GM18526 (cell line): ENCODE results near the gene ECPAS.

Experiments
- POLR2A ChIP-seq: IDR thresholded peaks from 3 replicates; pipeline ENCODE4 v1.6.1; 2011; ENCODE audit not compliant: insufficient read length; ENCODE audit errors: extremely low read depth

ECPAS gene

GRCh38 chr9:111481885-111482636 is 2.1 kb downstream of the ECPAS start:
- no peak for TF ChIP-seq POLR2A

GRCh38 chr9:111477677-111478076 is 6.5 kb downstream of the ECPAS start:
- TF ChIP-seq POLR2A = no peak

- no peak for TF ChIP-seq POLR2A
Measured at GRCh38 chr9:111475195-111475594, 9.0 kb downstream of the ECPAS start.

- TF ChIP-seq POLR2A = no peak
Measured at GRCh38 chr9:111474385-111474784, 9.8 kb downstream of the ECPAS start.

GRCh38 chr9:111467778-111468367 is 16.3 kb downstream of the ECPAS start:
- no peak for TF ChIP-seq POLR2A

- no peak for TF ChIP-seq POLR2A
Measured at GRCh38 chr9:111463048-111463447, 21.1 kb downstream of the ECPAS start.

GRCh38 chr9:111458139-111459009 is 25.8 kb downstream of the ECPAS start:
- TF ChIP-seq POLR2A = no peak

GRCh38 chr9:111456529-111456928 is 27.7 kb downstream of the ECPAS start:
- no peak for TF ChIP-seq POLR2A

- TF ChIP-seq POLR2A = no peak
Measured at GRCh38 chr9:111455638-111456037, 28.5 kb downstream of the ECPAS start.

GRCh38 chr9:111454751-111455150 is 29.4 kb downstream of the ECPAS start:
- TF ChIP-seq POLR2A = no peak

GRCh38 chr9:111451570-111451969 is 32.6 kb downstream of the ECPAS start:
- no peak for TF ChIP-seq POLR2A

- TF ChIP-seq POLR2A = no peak
Measured at GRCh38 chr9:111450124-111450523, 34.1 kb downstream of the ECPAS start.

GRCh38 chr9:111449705-111450104 is 34.5 kb downstream of the ECPAS start:
- TF ChIP-seq POLR2A = no peak

GRCh38 chr9:111443454-111443853 is 40.7 kb downstream of the ECPAS start:
- TF ChIP-seq POLR2A = no peak

- TF ChIP-seq POLR2A = no peak
Measured at GRCh38 chr9:111442360-111443027, 41.7 kb downstream of the ECPAS start.

- TF ChIP-seq POLR2A = no peak
Measured at GRCh38 chr9:111440226-111440625, 44.0 kb downstream of the ECPAS start.
